ENCODE measurements around the gene AGBL4. TPM values are rescaled to one million over a fixed set of nuclear protein-coding genes. Genes with fewer than 3 reads are reported as not detected.

Gene AGBL4
- polyA plus RNA-seq, 1 donor (not counting 4 experiments of a cell fraction or from before 2014, with no cell fraction given): not detected

- no peaks in the 10 kb centered on the region for H4K20me1 ChIP-seq (ENCODE audit: control insufficient read depth, extremely low read depth, insufficient read depth, low read length)
- H3K4me3 ChIP-seq (ENCODE audit: control insufficient read depth in 2 of 3, extremely low read depth in 1 of 3, insufficient read depth in 2 of 3, low read depth in 1 of 3, low read length in 3 of 3): no peak overlapping the region
- no peak overlapping the region for H2AFZ ChIP-seq (ENCODE audit: control insufficient read depth, low read length)
- no peaks in the 10 kb centered on the region for H3K4me1 ChIP-seq (ENCODE audit: control insufficient read depth, extremely low read depth, insufficient read depth, low read length)
- dilution Hi-C loops (cut with MboI; ENCODE audit: extremely low pct_ligation_motif_present, low sequenced_read_pairs): no loop called here
- H3K9ac ChIP-seq (ENCODE audit: control insufficient read depth, extremely low read depth, insufficient read depth, low read length): no peak overlapping the region
- no peaks in the 10 kb centered on the region for H3K9me1 ChIP-seq (ENCODE audit: control insufficient read depth, extremely low read depth, insufficient read depth, low read length)
- no peaks in the 10 kb centered on the region for H3K36me3 ChIP-seq (ENCODE audit: control insufficient read depth in 2 of 2, extremely low read depth in 1 of 2, insufficient read depth in 2 of 2, low read length in 2 of 2)
- TF ChIP-seq EZH2 (IDR thresholded peaks at IDR 0.05; ENCODE audit: low read length): no peak
- TF ChIP-seq, protein P1, sequence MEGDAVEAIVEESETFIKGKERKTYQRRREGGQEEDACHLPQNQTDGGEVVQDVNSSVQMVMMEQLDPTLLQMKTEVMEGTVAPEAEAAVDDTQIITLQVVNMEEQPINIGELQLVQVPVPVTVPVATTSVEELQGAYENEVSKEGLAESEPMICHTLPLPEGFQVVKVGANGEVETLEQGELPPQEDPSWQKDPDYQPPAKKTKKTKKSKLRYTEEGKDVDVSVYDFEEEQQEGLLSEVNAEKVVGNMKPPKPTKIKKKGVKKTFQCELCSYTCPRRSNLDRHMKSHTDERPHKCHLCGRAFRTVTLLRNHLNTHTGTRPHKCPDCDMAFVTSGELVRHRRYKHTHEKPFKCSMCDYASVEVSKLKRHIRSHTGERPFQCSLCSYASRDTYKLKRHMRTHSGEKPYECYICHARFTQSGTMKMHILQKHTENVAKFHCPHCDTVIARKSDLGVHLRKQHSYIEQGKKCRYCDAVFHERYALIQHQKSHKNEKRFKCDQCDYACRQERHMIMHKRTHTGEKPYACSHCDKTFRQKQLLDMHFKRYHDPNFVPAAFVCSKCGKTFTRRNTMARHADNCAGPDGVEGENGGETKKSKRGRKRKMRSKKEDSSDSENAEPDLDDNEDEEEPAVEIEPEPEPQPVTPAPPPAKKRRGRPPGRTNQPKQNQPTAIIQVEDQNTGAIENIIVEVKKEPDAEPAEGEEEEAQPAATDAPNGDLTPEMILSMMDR (optimal IDR thresholded peaks at IDR 0.05 in 1 of 3, IDR thresholded peaks at IDR 0.05 in 1 of 3, conservative IDR thresholded peaks at IDR 0.05 in 1 of 3; ENCODE audit: extremely low read depth in 1 of 3, insufficient read depth in 2 of 3, low read length in 3 of 3): no peak
- H3K9me3 ChIP-seq (ENCODE audit: control insufficient read depth, low read depth, low read length): no peaks in the 10 kb centered on the region
- FAIRE-seq: no peak
- no peak overlapping the region for H3K27ac ChIP-seq (ENCODE audit: control insufficient read depth, insufficient read depth, low read length)
- no peak overlapping the region for H3K4me2 ChIP-seq (ENCODE audit: control insufficient read depth, extremely low read depth, insufficient read depth, low read depth, low read length)
- DNase-seq (ENCODE audit: low read depth, low spot score): no peak
- H3K79me2 ChIP-seq (ENCODE audit: control insufficient read depth, insufficient read depth, low read length): no peaks in the 10 kb centered on the region
- H3K27me3 ChIP-seq (ENCODE audit: control insufficient read depth, extremely low read depth, insufficient read depth, low read length): no peaks in the 10 kb centered on the region
Observed at GRCh38 chr1:49626472-49626871, 397.3 kb downstream of the AGBL4 start.

DNA sequence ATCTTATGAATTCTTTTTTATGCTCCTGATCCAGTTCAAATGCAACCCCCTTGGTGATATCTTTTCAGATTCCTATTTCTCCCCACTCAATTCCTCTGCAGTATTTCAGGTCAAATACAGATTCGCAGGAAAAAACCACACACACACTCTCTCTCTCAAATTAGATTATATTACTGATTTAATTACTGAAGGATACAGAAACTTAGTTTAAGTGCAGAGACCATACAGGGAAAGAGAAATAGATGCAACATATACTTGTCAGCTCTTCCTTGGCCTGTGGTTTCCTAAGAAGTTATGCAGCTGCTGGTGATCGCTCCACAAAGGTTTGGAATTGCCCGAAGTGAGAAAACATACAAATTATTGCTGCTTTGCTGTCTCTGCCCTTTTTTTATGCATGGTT, 400.9 kb downstream of the AGBL4 start:
- Histone ChIP-seq H3K27ac (ENCODE audit: control insufficient read depth, insufficient read depth, low read length) (no peak overlapping the region), H3K4me2 (ENCODE audit: control insufficient read depth, extremely low read depth, insufficient read depth, low read depth, low read length) (no peak overlapping the region), H3K79me2 (ENCODE audit: control insufficient read depth, insufficient read depth, low read length) (no peaks in the 10 kb centered on the region), H3K9ac (ENCODE audit: control insufficient read depth, extremely low read depth, insufficient read depth, low read length) (no peak overlapping the region), H3K36me3 (ENCODE audit: control insufficient read depth in 2 of 2, extremely low read depth in 1 of 2, insufficient read depth in 2 of 2, low read length in 2 of 2) (no peaks in the 10 kb centered on the region), H2AFZ (ENCODE audit: control insufficient read depth, low read length) (no peak overlapping the region), H3K4me3 (ENCODE audit: control insufficient read depth in 2 of 3, extremely low read depth in 1 of 3, insufficient read depth in 2 of 3, low read depth in 1 of 3, low read length in 3 of 3) (no peak overlapping the region), H3K9me3 (ENCODE audit: control insufficient read depth, low read depth, low read length) (no peaks in the 10 kb centered on the region), H3K9me1 (ENCODE audit: control insufficient read depth, extremely low read depth, insufficient read depth, low read length) (no peaks in the 10 kb centered on the region), H3K4me1 (ENCODE audit: control insufficient read depth, extremely low read depth, insufficient read depth, low read length) (no peaks in the 10 kb centered on the region), H4K20me1 (ENCODE audit: control insufficient read depth, extremely low read depth, insufficient read depth, low read length) (no peaks in the 10 kb centered on the region), H3K27me3 (ENCODE audit: control insufficient read depth, extremely low read depth, insufficient read depth, low read length) (no peaks in the 10 kb centered on the region)
- no peak for TF ChIP-seq EZH2 (IDR thresholded peaks at IDR 0.05; ENCODE audit: low read length)
- TF ChIP-seq, protein P1 (optimal IDR thresholded peaks at IDR 0.05 in 1 of 3, IDR thresholded peaks at IDR 0.05 in 1 of 3, conservative IDR thresholded peaks at IDR 0.05 in 1 of 3; ENCODE audit: extremely low read depth in 1 of 3, insufficient read depth in 2 of 3, low read length in 3 of 3): no peak
- FAIRE-seq (no peak), DNase-seq (ENCODE audit: low read depth, low spot score) (no peak)
- dilution Hi-C loops (cut with MboI; ENCODE audit: extremely low pct_ligation_motif_present, low sequenced_read_pairs): no loop called here

Measured in keratinocyte (primary cell).